NCI-H345 (cell line): ENCODE data around the gene CCDC50.

Experiments used
- DNase-seq: peaks from one replicate; lab custom pipeline; 2025; lab: John Stamatoyannopoulos, UW

Gene CCDC50, protein sequence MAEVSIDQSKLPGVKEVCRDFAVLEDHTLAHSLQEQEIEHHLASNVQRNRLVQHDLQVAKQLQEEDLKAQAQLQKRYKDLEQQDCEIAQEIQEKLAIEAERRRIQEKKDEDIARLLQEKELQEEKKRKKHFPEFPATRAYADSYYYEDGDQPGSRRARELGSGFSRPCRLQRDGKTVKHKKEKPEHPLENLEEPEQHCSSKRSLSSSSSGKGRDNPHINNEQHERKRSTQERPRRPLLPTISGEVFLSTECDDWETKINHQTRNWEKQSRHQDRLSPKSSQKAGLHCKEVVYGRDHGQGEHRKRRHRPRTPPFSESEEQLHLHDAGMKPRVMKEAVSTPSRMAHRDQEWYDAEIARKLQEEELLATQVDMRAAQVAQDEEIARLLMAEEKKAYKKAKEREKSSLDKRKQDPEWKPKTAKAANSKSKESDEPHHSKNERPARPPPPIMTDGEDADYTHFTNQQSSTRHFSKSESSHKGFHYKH

DNA sequence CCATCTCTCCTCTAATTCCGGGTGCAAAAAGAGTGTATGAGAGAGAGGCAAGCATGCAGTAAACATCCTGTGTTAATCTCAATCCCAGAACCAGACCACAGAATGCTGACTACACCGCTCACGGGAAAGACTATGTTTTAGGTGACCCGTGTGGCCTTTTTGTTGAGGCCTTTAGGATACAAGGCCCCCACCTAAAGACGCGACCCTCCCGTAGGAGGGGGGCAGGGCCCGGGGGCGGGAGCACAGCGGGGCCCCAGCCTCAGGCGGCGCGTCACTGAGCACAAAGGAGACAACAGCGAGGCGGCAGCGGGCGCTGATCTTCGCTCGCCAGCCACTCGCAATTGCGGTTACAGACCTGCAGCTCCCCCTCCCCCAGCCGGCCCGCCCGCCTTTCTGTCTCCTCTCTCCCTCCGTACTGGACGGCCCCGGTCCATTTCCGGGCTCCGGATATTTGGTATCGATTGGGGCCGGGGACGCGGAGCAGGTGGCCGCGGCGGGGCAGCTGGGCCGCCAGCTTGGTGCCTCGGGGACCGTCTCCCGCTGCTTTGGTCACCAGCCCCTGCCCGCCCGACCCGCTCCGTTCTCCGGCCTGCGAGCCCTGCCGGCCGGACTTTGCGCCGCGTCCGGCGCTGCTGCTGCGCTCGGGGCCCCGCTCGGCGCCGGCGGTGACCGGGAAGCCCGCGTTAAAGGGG, at the start of gene CCDC50:
Gene CCDC50, plus strand, starts transcription at position 433 of the 692 bp plus-strand sequence. CDS start 281 bp downstream, outside the sequence.
- peak; percentile 83 for DNase-seq

DNA sequence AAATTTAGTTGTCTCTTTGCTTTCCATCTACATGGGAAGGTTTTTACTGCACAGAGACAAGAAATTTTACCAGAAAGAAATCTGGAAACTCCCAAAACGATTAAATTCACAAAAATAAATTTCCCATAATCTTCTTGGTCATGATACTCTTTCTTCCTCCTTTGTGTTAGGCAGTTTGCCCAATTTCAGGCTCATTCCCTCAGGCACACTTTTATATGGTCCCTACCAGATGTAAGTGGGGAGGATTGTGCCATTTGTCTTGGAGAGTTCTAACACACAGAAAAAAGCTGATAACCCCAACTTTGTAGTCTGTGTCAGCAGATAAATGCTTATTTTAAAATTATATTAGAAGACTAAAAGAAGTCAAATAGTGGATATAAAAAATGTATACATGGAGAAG, 49.1 kb upstream of the CCDC50 start:
- DNase-seq: no peak

DNA sequence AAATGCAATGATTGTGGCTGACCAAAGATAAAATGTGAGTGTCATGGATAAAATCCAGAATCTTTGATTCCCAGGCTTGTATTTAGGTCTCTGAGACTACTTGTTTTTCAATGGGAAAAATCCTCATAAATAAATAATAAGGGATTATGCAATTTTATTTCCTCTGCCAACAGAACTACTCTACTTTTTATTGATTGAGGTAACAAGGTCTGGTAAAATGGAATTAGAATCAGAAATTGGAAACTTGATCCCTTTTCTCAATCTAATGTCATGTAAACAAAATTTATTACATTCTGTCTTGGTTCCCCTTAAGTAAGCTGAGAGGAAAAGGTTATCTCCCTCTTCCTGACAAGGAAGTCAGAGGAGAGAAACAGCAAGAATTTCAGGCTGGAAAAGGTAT, 48.3 kb upstream of the CCDC50 start:
- DNase-seq: no peak

DNA sequence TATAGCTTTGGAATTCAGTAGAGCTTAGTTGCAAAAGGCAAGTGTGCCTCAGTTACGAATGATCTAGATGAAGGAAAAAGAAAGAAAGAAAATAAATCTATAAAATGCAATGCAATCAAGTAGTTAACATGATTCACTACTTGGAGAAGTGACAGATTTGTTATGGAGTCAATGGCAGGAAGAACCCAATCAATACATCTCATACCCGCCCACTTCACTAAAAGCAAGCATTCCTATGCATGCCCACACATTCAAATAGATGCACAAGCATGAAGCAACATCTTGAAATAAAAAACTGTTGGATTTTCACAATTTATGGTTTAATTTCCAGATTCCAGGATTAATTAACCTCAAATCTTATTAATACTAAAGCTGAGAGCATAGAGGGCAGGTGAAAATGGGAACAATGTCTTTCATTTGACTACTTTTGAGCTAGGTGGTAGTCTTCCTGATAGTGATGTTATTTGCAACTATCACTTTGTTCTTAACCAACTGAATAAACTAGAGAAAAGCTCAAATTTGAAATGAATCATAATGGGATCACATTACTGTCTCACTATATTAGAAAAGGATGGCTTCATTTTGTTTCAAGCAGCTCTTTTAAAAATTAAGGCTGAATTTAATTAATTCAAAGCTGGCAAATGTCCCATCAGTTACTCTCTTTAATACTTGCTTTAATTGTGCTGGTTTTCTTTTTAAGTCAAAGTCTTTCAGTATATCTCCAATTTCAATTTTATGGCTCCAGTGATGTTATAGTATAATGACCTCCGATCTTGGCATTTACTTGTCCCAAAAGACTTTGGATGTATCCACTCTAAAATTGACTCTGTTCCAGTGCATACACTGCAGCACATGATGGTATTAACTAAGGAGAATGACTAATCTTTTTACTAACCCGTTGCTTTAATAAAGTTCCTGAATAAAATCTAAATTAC, 46.7 kb upstream of the CCDC50 start:
- no peak for DNase-seq

DNA sequence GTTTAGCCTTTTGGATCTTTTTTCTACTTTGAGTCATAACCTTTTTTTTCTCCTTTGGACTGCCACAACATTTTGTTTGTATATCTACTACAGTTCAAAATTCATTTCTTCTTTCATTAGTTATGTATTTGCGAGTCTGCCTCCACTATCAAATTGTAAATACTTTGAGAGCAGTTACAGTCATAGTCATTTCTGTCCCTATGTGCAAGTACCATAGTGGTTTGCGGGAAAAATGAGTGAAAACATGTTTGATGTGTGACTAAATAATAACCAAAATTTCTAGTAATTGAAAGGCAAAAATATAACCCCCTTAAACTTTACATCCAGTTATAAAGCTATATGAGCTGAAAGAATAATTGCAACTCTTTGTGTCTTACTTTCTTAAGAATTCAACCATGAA, 45.8 kb upstream of the CCDC50 start:
- no peak for DNase-seq

DNA sequence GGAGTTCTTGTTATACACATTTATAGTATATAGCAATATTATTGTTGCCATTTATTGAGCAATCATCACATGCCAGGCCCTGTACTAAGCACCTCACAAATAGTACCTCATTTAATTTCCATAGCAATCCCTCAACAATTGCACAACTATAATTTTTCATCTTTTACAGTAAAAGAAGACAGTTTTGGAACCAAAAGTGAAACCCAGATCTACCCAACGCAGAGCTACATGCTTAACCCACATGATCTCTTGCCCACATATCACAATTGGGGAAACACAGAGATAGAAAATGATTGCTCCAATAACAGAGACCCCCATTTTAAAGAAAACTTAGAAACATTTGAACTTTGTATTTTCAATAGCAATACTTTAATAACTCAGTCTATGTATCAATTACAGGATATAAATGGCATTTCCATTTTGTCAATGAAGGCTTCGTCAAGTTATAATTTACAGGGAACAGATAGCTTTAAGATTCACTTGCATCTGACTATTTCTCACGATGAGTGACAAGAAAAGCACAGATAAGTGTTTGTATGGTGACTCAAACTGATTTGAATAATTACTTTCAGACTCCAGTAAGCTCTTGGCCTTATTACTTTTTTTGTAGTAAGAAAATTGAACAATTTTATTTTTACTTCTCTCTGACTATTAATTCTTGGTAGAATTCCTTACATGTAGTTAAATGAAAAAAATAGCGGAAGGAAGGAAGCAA, 38.7 kb upstream of the CCDC50 start:
- no peak for DNase-seq

DNA sequence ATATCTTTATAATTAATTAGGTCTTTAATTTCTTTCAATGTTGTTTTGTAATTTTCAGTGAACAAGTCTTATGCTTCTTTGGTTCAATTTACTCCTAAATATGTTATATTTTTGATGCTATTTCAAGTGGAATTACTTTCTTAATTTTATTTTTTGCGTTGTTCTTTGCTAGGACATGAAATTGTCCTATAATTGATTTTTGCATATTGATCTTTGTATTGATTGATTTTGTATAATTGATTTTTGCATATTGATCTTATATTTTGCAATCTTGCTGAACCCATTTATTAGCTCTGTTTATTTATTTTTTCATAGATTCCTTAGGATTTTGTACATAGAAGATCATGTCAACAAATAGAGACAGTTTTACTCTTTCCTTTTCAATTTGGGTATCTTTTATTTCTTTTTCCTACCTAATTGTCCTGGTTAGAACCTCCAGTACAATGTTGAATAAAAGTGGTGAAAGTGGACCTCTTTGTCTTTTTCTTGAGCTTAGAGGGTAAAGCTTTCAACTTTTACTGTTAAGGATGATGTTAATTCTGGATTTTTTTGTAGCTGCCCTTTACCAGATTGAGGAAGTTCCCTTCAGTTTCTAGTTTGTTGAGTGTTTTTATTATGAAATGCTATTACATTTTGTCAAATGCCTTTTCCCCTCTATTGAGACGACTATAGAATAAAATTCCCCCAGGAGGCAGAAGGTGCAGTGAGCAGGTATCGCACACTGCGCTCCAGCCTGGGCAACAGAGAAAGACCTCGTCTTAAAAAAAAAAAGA, 36.8 kb upstream of the CCDC50 start:
- no peak for DNase-seq

DNA sequence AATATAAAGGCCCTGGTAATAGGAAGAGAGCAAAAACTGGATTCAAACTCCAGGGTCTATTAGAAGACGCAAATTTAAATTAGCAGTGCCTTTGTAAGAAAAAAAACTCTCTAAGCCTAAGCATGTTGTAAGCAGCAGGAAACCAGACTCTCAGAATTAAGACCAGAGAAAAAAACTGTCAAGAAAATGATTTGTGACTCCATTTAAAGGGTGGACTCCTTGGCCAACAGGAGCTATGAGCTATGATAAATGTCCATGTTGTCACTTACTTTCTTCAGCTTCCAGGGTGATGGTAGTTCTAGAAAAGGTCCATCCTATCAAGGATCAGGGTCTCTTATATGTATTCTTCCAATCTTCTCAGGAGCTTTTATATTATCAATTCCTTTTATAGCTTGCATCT, 34.9 kb upstream of the CCDC50 start:
- DNase-seq: no peak

DNA sequence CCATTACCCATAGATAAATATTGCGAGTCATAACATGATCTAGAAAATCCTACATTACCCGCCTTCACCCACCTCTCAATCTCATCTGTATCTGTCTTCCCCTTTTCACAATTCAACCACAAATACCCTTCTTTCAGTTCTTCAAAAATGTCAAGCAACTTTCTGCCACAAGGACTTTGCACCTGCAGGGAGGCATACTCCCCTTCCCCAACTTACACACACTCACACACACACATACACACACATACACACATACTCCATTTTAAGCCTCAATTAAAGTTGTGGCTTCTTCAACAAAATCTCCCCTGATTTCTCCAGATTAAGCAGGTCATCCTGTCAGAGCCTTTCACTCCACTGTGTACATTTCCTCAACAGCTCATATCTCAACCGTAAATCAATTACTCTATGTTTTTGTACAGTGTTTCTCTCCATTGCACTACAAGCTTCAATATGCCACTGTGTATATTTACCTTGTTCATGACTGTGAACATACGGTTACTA, 33.1 kb upstream of the CCDC50 start:
- no peak for DNase-seq

DNA sequence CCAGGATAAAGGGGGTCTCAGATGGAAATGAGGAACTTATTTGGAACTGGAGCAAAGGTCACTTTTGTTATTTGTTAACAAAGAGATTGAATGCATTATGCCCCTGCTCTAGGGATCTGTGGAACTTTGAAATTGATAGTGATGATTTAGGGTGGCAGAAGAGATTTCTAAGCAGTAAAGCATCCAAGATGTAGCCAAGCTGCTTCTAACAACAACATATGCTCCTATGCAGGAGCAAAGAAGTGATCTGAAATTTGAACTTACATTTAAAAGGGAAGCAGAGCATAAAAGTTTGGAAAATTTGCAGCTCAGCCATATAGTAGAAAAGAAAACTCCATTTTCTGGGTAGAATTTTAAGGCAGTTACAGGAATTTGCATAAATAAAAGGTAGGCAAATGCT, 30.3 kb upstream of the CCDC50 start:
- DNase-seq: no peak

DNA sequence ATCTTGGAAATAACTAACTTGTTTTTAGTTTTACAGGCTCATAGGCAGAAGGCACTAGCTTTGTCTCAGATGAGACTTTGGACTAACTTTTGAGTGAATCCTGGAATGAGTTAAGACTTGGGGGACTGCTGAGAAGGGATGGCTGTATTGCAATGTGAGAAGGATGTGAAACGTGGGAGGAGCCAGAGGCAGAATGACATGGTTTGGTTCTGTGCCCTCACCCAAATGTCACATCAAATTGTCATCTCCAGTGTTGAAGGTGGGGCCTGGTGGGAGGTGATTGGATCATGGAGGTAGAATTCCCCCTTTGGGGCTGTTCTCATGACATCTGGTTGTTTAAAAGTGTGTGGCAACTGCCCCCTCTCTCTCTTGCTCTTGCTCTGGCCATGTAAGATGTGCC, 28.8 kb upstream of the CCDC50 start:
- DNase-seq: no peak

DNA sequence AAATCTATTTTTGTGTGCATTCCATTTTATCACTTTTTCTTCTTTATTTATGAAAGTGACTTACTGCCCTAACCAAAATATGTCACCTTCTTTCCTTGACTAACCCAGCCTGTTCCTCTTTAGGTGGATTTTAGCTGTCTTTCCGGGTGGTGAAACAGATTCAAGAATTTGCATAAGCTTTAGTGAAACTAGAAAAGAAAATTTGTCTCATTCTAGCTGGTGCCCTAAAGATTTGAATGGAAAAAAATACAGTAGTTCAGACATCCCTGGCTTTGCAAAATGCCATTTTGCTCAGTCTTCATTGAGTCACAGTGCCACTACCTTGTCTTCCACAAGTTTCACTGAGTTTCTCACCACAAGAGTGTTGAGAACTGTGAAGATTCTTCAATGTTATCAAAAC, 28.2 kb upstream of the CCDC50 start:
- DNase-seq: no peak

DNA sequence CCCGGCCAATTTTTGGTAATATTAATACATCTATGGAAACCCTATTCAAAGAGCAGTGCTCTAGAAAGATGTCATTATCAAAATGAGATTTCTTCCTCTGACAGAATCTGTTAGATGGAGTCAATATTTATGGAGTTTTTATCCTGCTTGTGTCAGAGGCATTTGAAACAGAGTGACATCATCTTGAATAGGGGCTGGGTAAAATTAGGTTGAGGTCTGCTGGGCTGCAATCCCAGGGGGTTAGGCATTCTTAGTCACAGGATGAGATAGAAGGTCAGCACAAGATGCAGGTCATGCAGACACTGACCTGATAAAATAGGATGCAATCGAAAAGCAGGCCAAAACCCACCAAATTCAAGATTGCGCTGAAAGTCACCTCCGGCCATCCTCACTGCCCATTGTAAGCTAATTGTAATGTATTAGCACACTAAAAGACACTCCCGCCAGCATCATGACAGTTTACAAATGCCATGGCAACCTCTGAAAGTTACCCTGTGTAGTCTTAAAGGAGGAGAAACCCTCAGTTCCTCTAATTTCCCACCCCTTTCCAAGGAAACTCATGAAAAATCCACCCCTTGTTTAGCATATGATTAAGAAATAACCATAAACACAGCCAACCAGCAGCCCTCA, 27.3 kb upstream of the CCDC50 start:
- no peak for DNase-seq

DNA sequence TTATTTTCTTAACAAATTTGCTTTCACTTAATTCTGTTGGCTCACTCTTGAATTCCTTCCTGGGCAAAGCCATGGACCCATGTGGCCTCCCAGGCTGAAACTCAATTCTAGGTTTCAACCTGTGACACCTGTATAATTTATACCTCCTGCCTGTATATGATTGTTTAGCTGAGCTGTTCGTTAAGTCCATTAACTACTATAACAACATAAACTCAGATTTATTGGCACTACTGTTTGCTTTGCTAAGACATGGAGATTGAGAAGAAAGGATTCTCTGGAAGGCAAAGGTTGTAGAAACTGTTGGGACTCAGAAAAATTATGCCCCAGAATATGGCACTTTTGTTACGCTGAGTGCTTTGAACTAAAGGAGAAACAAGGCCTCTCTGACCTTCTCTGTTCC, 26.7 kb upstream of the CCDC50 start:
- no peak for DNase-seq

DNA sequence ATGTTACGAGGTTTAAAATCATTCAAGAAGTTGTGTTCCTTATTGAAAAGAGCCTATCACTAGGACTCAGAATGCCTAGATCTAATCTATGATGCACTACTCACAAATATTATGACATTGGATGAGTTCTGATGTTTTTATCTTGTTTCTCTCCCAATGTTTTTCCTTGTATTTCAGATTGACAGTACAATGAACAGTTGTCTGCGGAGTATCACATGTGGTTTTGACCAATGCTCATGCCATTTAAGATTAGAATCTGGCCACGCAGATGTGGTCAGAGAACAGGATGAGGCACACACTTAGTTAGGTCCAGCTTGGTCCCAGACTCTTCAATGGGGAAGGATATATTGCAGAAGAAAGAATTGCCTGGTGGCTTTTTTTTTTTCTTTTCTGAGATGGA, 25.6 kb upstream of the CCDC50 start:
- no peak for DNase-seq

DNA sequence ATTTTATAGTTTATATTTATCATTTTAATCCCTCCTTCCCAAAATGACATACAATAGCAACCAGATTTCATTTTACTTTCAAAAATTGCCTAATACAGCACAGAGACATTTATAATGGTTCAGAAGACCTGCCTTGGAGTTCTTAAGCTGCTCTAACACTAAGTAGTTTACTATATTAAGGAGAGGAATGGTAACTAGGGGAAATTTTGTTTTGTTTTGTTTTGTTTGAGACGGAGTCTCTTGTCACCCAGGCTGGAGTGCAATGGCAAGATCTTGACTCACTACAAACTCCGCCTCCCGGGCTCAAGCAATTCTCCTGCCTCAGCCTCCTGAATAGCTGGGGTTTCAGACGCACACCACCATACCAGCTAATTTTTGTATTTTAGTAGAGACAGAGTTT, 22.8 kb upstream of the CCDC50 start:
- no peak for DNase-seq

DNA sequence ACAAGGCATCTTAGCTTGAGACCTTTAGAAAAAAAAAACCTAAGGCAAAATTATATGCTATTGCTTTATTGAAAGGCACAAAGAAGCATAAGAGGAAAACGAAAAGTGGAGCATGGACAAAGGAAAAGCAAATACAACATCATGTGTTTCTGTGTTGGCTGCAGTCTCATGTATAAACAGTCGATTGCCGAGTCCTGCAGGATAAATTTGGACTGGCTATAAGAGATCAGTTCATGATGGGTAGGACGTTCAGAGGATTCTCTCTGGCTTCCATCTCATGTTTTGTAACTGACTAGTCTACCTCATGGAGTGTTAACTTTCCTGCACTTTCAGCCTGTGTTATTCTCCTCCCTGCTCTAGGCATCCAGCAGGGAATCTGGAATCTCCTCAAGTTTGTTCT, 21.9 kb upstream of the CCDC50 start:
- DNase-seq: no peak

DNA sequence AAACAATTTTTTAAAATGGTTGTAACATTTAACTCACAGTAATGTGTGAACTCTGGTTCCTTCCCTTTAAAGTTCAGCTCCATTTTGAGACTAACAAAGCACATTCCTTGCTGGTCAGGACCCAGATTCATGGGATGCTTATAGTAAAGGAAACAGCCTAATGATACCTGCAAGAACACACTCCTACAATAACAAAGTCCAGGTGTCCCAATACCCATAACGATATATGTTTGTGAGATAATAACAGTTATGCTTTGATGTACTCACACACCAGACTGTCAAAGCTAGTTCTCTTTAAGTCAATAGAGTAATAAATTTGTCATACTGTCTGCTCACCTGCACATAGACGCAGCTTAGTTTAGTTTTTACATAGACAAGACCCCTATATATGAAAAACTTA, 15.9 kb upstream of the CCDC50 start:
- no peak for DNase-seq

DNA sequence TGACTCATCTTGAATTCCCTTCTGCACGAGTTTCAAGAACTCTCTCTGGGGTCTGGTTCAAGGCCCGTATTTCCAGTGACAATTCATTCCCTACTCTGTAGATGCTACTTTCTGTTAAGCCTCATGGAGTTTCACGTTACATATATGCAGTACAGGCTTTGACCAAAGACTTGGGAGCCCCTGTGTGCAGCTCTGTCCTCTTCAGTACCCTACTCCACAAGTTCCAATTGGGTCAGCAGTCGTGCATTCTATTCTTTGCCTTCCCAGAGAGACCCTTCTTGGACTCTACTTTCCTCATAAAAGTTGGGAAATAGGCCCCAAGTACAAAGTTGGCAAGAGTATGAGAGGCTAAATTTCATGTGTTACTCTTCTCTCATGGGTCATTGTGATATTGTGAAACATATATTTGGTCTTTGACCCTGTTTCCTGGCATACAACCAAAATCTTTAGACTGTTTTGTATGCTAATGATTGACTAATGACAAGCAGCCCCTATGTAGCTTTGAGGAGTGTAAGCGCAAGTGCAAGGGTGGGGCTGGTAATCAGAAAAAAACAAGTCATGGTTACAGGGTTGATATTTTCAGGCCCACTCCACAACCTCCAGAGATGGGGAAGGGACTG, 15.0 kb upstream of the CCDC50 start:
- no peak for DNase-seq
